HepG2 (cell line): ENCODE data around the gene SHROOM1. TPM values are rescaled to one million over a fixed set of nuclear protein-coding genes. Genes with fewer than 3 reads are reported as not detected.
A peak's percentile ranks its signal among the peaks of the same experiment; 100 is the strongest.

Source experiments
- CEBPZ ChIP-seq: IDR thresholded peaks from 2 replicates; pipeline ENCODE4 v1.6.1; 2012; ENCODE audit warnings: low read length, improper control_type of control experiment
- FOSL1 ChIP-seq: sonication (generic); formaldehyde crosslinking; IDR thresholded peaks from 2 replicates; pipeline ENCODE4 v1.9.0; 2021; ENCODE audit warnings: missing genetic modification reagents, borderline replicate concordance
- KLF13 ChIP-seq: sonication (generic); formaldehyde crosslinking; IDR thresholded peaks from 2 replicates; pipeline ENCODE4 v1.4.0; 2020; ENCODE audit warnings: mild to moderate bottlenecking, missing genetic modification reagents
- LRRFIP1 ChIP-seq: sonication (generic); formaldehyde crosslinking; conservative IDR thresholded peaks from 2 replicates; pipeline ENCODE4 v1.4.0; 2020; ENCODE audit warnings: missing genetic modification reagents
- MBD4 ChIP-seq: IDR thresholded peaks from 2 replicates; pipeline ENCODE4 v1.6.1; 2012; ENCODE audit warnings: low read length, inconsistent platforms, borderline replicate concordance
- NBN ChIP-seq: fragments of 450-650 bp; conservative IDR thresholded peaks from 2 replicates; pipeline ENCODE4 v1.6.1; 2017
- PRMT3 ChIP-seq: sonication (generic); formaldehyde crosslinking; IDR thresholded peaks from 2 replicates; pipeline ENCODE4 v1.8.1; 2022; ENCODE audit warnings: low read depth, mild to moderate bottlenecking, moderate library complexity, missing genetic modification reagents, borderline replicate concordance
- RXRA ChIP-seq: sonication (generic); formaldehyde crosslinking; IDR thresholded peaks from 2 replicates; pipeline ENCODE4 v1.5.1; 2020; ENCODE audit warnings: missing genetic modification reagents
- SALL1 ChIP-seq: sonication (generic); formaldehyde crosslinking; IDR thresholded peaks from 2 replicates; pipeline ENCODE4 v1.8.0; 2022; ENCODE audit warnings: mild to moderate bottlenecking, missing genetic modification reagents
- SRF ChIP-seq: IDR thresholded peaks from 2 replicates; pipeline ENCODE4 v1.6.1; 2011; ENCODE audit warnings: mild to moderate bottlenecking, low read depth, low read length, moderate library complexity
- ZBTB8A ChIP-seq: sonication (generic); formaldehyde crosslinking; IDR thresholded peaks from 2 replicates; pipeline ENCODE4 v1.4.0; 2020; ENCODE audit warnings: mild to moderate bottlenecking, low read depth, missing genetic modification reagents, borderline replicate concordance
- ZNF263 ChIP-seq: sonication (generic); formaldehyde crosslinking; IDR thresholded peaks from 2 replicates; pipeline ENCODE4 v1.4.0; 2020; ENCODE audit warnings: missing genetic modification reagents
- ZNF598 ChIP-seq: sonication (generic); formaldehyde crosslinking; IDR thresholded peaks from 2 replicates; pipeline ENCODE4 v1.5.1; 2020; ENCODE audit warnings: mild to moderate bottlenecking, missing genetic modification reagents, borderline replicate concordance
- polyA plus RNA-seq, 8 experiments: library from polyadenylated mRNA; depleted of rRNA in 3 of 8; stranded (reverse) in 7 of 8; unstranded in 1 of 8; fragments of >200 nt; fragmentation: Illumina TruSeq in 4 of 8; extraction: Trizol in 4 of 8; gene quantifications; 2 replicates each; pipeline versions ENCODE4 v1.2.1 to v1.2.3, GENCODE V29; 2011 to 2016; ENCODE audit warnings: low read depth in 4 of 8, missing spikeins in 1 of 8, mixed read lengths in 1 of 8; ENCODE audit not compliant: insufficient read depth in 1 of 8
- total RNA-seq, 5 experiments: library from RNA; depleted of rRNA; stranded (reverse); fragments of >200 nt; fragmentation: Illumina TruSeq; extraction: Trizol; gene quantifications; 2 replicates each; pipeline ENCODE4 v1.2.3, GENCODE V29; 2016; ENCODE audit warnings: low read depth in 1 of 5
- TF ChIP-seq, protein P1 (sequence below): sonication (generic); formaldehyde crosslinking; IDR thresholded peaks from 2 replicates; pipeline ENCODE4 v1.5.0; 2020; ENCODE audit warnings: mild to moderate bottlenecking, missing genetic modification reagents
- TF ChIP-seq, protein P2 (sequence below), 2 experiments: fragments of 450-650 bp in 1 of 2; sonication (generic) in 1 of 2; formaldehyde crosslinking; IDR thresholded peaks; 2 replicates each; pipeline versions ENCODE4 v1.5.0 to v1.8.0; 2020 to 2022; ENCODE audit warnings: mild to moderate bottlenecking in 1 of 2, missing genetic modification reagents in 1 of 2

The SHROOM1 gene
- total and polyA plus RNA-seq, 2 of the 13 experiments (the other 11 are each of a cell fraction or from before 2014, with no cell fraction given): 18.2 to 25.7 TPM

- TF ChIP-seq ZNF598 (CRISPR knock-in tag) (no peak), FOSL1 (no peak), KLF13 (no peak), ZNF263 (CRISPR knock-in tag) (no peak), LRRFIP1 (no peak), ZBTB8A (CRISPR knock-in tag) (no peak), NBN (no peak), CEBPZ (no peak), MBD4 (no peak), SALL1 (peak; percentile 74), RXRA (CRISPR knock-in tag) (peak; percentile 64; the same call in 1 of the 2 replicates), PRMT3 (CRISPR knock-in tag) (no peak), SRF (no peak)
- TF ChIP-seq, protein P1, sequence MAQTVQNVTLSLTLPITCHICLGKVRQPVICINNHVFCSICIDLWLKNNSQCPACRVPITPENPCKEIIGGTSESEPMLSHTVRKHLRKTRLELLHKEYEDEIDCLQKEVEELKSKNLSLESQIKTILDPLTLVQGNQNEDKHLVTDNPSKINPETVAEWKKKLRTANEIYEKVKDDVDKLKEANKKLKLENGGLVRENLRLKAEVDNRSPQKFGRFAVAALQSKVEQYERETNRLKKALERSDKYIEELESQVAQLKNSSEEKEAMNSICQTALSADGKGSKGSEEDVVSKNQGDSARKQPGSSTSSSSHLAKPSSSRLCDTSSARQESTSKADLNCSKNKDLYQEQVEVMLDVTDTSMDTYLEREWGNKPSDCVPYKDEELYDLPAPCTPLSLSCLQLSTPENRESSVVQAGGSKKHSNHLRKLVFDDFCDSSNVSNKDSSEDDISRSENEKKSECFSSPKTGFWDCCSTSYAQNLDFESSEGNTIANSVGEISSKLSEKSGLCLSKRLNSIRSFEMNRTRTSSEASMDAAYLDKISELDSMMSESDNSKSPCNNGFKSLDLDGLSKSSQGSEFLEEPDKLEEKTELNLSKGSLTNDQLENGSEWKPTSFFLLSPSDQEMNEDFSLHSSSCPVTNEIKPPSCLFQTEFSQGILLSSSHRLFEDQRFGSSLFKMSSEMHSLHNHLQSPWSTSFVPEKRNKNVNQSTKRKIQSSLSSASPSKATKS (CRISPR knock-in tag): no peak
- TF ChIP-seq, protein P2, sequence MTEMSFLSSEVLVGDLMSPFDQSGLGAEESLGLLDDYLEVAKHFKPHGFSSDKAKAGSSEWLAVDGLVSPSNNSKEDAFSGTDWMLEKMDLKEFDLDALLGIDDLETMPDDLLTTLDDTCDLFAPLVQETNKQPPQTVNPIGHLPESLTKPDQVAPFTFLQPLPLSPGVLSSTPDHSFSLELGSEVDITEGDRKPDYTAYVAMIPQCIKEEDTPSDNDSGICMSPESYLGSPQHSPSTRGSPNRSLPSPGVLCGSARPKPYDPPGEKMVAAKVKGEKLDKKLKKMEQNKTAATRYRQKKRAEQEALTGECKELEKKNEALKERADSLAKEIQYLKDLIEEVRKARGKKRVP (CRISPR knock-in tag; IDR thresholded peaks at IDR 0.05): no peak
Measured at GRCh38 chr5:132837868-132838267, 7.4 kb upstream of the SHROOM1 start (continued).
